Fibroblast of skin of back (primary cell): ENCODE measurements around the gene ZNF322. TPM values are rescaled to one million over a fixed set of nuclear protein-coding genes. Genes with fewer than 3 reads are reported as not detected.
A peak's percentile ranks its signal among the peaks of the same experiment; 100 is the strongest.
"Not testable (repeated sequence)": the region's sequence is repeated elsewhere in the genome, so short reads cannot be mapped to it uniquely, and the experiment has no call there.

Experiments used
- DNase-seq: peaks from one replicate; pipeline ENCODE4 v3.0.0-alpha.2; 2013
- polyA plus RNA-seq, 2 experiments: library from polyadenylated mRNA; unstranded; fragments of 120-200 nt; gene quantifications; one replicate each; pipeline ENCODE4 v1.2.1, GENCODE V29; 2013; ENCODE audit not compliant: insufficient read length in 2 of 2

The ZNF322 gene
- polyA plus RNA-seq (2013, experiment 1 of 2; ENCODE audit: insufficient read length), result 9.1 TPM
- 11.3 TPM for polyA plus RNA-seq (2013, experiment 2 of 2; ENCODE audit: insufficient read length)

- DNase-seq, result peak; percentile 93
Measured at GRCh38 chr6:26659042-26659999, at the start of gene ZNF322. Gene ZNF322, minus strand, starts transcription at chr6:26659746. Its CDS starts 21,193 bp downstream, at chr6:26638553.

GRCh38 chr6:26705780-26706179 is 46.2 kb upstream of the ZNF322 start:
- DNase-seq, result not testable (repeated sequence)

GRCh38 chr6:26705352-26705751 is 45.8 kb upstream of the ZNF322 start:
- not testable (repeated sequence) for DNase-seq

GRCh38 chr6:26701023-26701747 is 41.6 kb upstream of the ZNF322 start:
- not testable (repeated sequence) for DNase-seq

GRCh38 chr6:26697496-26697895 is 38.0 kb upstream of the ZNF322 start:
- DNase-seq, result not testable (repeated sequence)

GRCh38 chr6:26689324-26689947 is 29.9 kb upstream of the ZNF322 start:
- not testable (repeated sequence) for DNase-seq

- DNase-seq, result not testable (repeated sequence)
Measured at GRCh38 chr6:26682435-26683042, 23.0 kb upstream of the ZNF322 start.

- not testable (repeated sequence) for DNase-seq
Measured at GRCh38 chr6:26673287-26673686, 13.7 kb upstream of the ZNF322 start.

GRCh38 chr6:26670558-26670957 is 11.0 kb upstream of the ZNF322 start:
- DNase-seq, result not testable (repeated sequence)

GRCh38 chr6:26670003-26670402 is 10.5 kb upstream of the ZNF322 start:
- not testable (repeated sequence) for DNase-seq

- DNase-seq, result no peak
Measured at GRCh38 chr6:26660000-26660361, 435 bp upstream of the ZNF322 start.

- DNase-seq, result no peak
Measured at GRCh38 chr6:26657256-26657655, 2.3 kb downstream of the ZNF322 start.

- no peak for DNase-seq
Measured at GRCh38 chr6:26653007-26653406, 6.5 kb downstream of the ZNF322 start.

- DNase-seq, result no peak
Measured at GRCh38 chr6:26651133-26651781, 8.3 kb downstream of the ZNF322 start.

- no peak for DNase-seq
Measured at GRCh38 chr6:26646074-26646473, 13.5 kb downstream of the ZNF322 start.

GRCh38 chr6:26640806-26641205 is 18.7 kb downstream of the ZNF322 start:
- no peak for DNase-seq

- no peak for DNase-seq
Measured at GRCh38 chr6:26629359-26629758, 30.2 kb downstream of the ZNF322 start.

- no peak for DNase-seq
Measured at GRCh38 chr6:26627843-26628242, 31.7 kb downstream of the ZNF322 start.

GRCh38 chr6:26624557-26624956 is 35.0 kb downstream of the ZNF322 start:
- no peak for DNase-seq

- DNase-seq, result no peak
Measured at GRCh38 chr6:26623339-26623859, 36.1 kb downstream of the ZNF322 start.
